Liver (tissue), 9 donors: ENCODE measurements around the gene EEF1B2. TPM values are rescaled to one million over a fixed set of nuclear protein-coding genes. Genes with fewer than 3 reads are reported as not detected.
A peak's percentile ranks its signal among the peaks of the same experiment; 100 is the strongest.
"Not testable (repeated sequence)": the region's sequence is repeated elsewhere in the genome, so short reads cannot be mapped to it uniquely, and the experiment has no call there.

Experiments
- DNase-seq: peaks from one replicate; pipeline ENCODE4 v3.0.0-alpha.2; 2017; ENCODE audit warnings: low spot score
- H3K27ac ChIP-seq, 2 donors: one replicate each; pipeline ENCODE4 v1.7.0; 2013; ENCODE audit warnings: inconsistent platforms in 2 of 2, low read length in 2 of 2, control low read depth in 1 of 2, low read depth in 1 of 2, mild to moderate bottlenecking in 1 of 2
- H3K27me3 ChIP-seq, 4 donors: one replicate each; pipeline versions ENCODE4 v1.6.1 to v1.7.0; 2013; ENCODE audit warnings: low read length in 3 of 4, inconsistent platforms in 1 of 4, mild to moderate bottlenecking in 1 of 4, moderate library complexity in 1 of 4; ENCODE audit not compliant: control insufficient read depth in 4 of 4, insufficient read depth in 4 of 4
- H3K36me3 ChIP-seq, 4 donors: one replicate each; pipeline versions ENCODE4 v1.6.1 to v1.7.0; 2013; ENCODE audit warnings: low read length in 3 of 4, mild to moderate bottlenecking in 3 of 4, low read depth in 1 of 4, moderate library complexity in 1 of 4; ENCODE audit not compliant: control insufficient read depth in 4 of 4, insufficient read depth in 3 of 4
- H3K4me1 ChIP-seq, 4 donors: one replicate each; pipeline versions ENCODE4 v1.6.1 to v1.7.0; 2013; ENCODE audit warnings: low read length in 3 of 4, mild to moderate bottlenecking in 3 of 4, moderate library complexity in 1 of 4; ENCODE audit not compliant: control insufficient read depth in 4 of 4, insufficient read depth in 4 of 4
- H3K4me3 ChIP-seq, 3 donors: one replicate each; pipeline versions ENCODE4 v1.6.1 to v1.7.0; 2013; ENCODE audit warnings: low read length in 3 of 3, control low read depth in 1 of 3, low read depth in 1 of 3, mild to moderate bottlenecking in 1 of 3
- H3K9ac ChIP-seq, 2 donors: one replicate each; pipeline ENCODE4 v1.7.0; 2013; ENCODE audit warnings: low read length in 2 of 2, mild to moderate bottlenecking in 2 of 2, moderate library complexity in 2 of 2, control low read depth in 1 of 2, low read depth in 1 of 2
- H3K9me3 ChIP-seq, 4 donors: one replicate each; pipeline versions ENCODE4 v1.6.1 to v1.7.0; 2013; ENCODE audit warnings: low read length in 3 of 4; ENCODE audit not compliant: control insufficient read depth in 4 of 4
- FOXA1 ChIP-seq: IDR thresholded peaks from 2 replicates; pipeline ENCODE4 v1.6.1; 2016; ENCODE audit warnings: antibody characterized with exemption
- FOXA2 ChIP-seq: IDR thresholded peaks from 2 replicates; pipeline ENCODE4 v1.6.1; 2016; ENCODE audit warnings: antibody characterized with exemption
- HNF4A ChIP-seq, 2 donors: conservative IDR thresholded peaks; 2 replicates each; pipeline ENCODE4 v1.6.1; 2016; ENCODE audit warnings: antibody characterized with exemption in 2 of 2, mild to moderate bottlenecking in 2 of 2
- HNF4G ChIP-seq: IDR thresholded peaks from 2 replicates; pipeline ENCODE4 v1.6.1; 2016; ENCODE audit warnings: antibody characterized with exemption
- NR2F2 ChIP-seq: IDR thresholded peaks from 2 replicates; pipeline ENCODE4 v1.6.1; 2016; ENCODE audit warnings: antibody characterized with exemption
- SP1 ChIP-seq: IDR thresholded peaks from 2 replicates; pipeline ENCODE4 v1.6.1; 2018; ENCODE audit warnings: antibody characterized with exemption, mild to moderate bottlenecking
- TAF1 ChIP-seq: conservative IDR thresholded peaks from 2 replicates; pipeline ENCODE4 v1.6.1; 2016; ENCODE audit warnings: antibody characterized with exemption, mild to moderate bottlenecking
- YY1 ChIP-seq: IDR thresholded peaks from 2 replicates; pipeline ENCODE4 v1.6.1; 2016; ENCODE audit warnings: antibody characterized with exemption, mild to moderate bottlenecking
- WGBS: extraction: QIAGEN DNeasy Blood & Tissue Kit; methylation state at CpG from one replicate; pipeline ENCODE4 v1.1.7; 2013; 5-methylcytosine and 5-hydroxymethylcytosine counted together
- polyA plus RNA-seq, 2 donors: library from polyadenylated mRNA; stranded (reverse) in 1 of 2; unstranded in 1 of 2; fragments of 200-250 nt in 1 of 2; fragments of >200 nt in 1 of 2; fragmentation: Nextera tagmentation in 1 of 2; extraction: Ambion mirVana in 1 of 2; gene quantifications; one replicate each; pipeline versions ENCODE4 v1.2.1 to v1.2.3, GENCODE V29; 2013 to 2015
- total RNA-seq, 2 donors: library from RNA; depleted of rRNA; stranded (reverse); fragments of >200 nt; gene quantifications; one replicate each; pipeline ENCODE4 v1.2.3, GENCODE V29; 2014
- TF ChIP-seq, protein P1 (sequence below): IDR thresholded peaks from 2 replicates; pipeline ENCODE4 v1.6.1; 2016; ENCODE audit warnings: antibody characterized with exemption, mild to moderate bottlenecking
- TF ChIP-seq, protein P2 (sequence below): IDR thresholded peaks from 2 replicates; pipeline ENCODE4 v1.6.1; 2016; ENCODE audit warnings: antibody characterized with exemption
- TF ChIP-seq, protein P3 (sequence below): IDR thresholded peaks from 2 replicates; pipeline ENCODE4 v1.6.1; 2016; ENCODE audit warnings: antibody characterized with exemption
- TF ChIP-seq, protein P4 (sequence below): IDR thresholded peaks from 2 replicates; pipeline ENCODE4 v1.6.1; 2016; ENCODE audit warnings: antibody characterized with exemption
- TF ChIP-seq, protein P5 (sequence below): fragments of 150-350 bp; IDR thresholded peaks from 2 replicates; pipeline ENCODE4 v1.5.1; 2017; ENCODE audit warnings: improper control_type of control experiment, low read depth, low read length; ENCODE audit not compliant: missing input control
- donor health status: healthy.
- donor health status: healthy.
- donor health status: healthy.
- donor health status: healthy.
- donor health status: healthy.

Gene EEF1B2
- total and polyA plus RNA-seq, 4 donors: 143 to 365 (median 257) TPM

DNA sequence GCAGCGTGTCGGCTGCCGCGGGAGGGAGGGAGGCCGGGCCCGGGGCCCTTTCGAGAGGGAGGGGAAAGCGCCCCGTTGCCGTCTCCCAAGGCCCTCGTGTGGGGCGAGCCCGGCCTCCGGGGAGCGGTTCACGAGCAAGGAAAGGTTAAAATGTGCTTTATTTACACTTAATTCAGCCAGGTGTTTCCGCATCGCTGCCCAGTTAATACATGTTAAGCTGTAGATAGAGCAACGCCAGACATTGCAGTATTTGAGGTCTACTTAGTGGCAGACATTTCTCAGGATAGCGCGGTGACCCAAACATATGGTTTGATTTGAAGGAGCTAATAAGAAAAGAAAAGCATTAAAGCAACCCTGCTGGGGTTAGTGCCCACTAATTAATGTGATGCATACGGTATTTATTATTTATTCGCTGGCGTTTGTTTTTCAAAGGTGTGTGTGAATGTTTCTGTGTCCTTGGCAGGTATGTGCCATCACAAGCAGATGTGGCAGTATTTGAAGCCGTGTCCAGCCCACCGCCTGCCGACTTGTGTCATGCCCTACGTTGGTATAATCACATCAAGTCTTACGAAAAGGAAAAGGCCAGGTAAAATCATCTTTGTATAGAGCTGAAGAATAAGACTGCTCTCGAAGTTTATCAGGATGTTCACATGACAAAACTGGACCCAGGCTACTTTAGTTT is 571 bp downstream of the EEF1B2 start:
- Histone ChIP-seq H3K27ac (peak overlapping the region; percentile 89 to 92), H3K4me3 (peak overlapping the region; percentile 89 to 99 (median 91)), H3K9ac (peak overlapping the region; percentile 73 to 97), H3K4me1 (peaks cover 1 to 32% (median 15%) of the 10 kb centered on the region in 4 donors), H3K27me3 (no peaks in the 10 kb centered on the region), H3K36me3 (peaks cover 11 to 26% (median 15%) of the 10 kb centered on the region in 4 donors), H3K9me3 (no peaks in the 10 kb centered on the region)
- DNase-seq: no peak
- TF ChIP-seq, protein P1, sequence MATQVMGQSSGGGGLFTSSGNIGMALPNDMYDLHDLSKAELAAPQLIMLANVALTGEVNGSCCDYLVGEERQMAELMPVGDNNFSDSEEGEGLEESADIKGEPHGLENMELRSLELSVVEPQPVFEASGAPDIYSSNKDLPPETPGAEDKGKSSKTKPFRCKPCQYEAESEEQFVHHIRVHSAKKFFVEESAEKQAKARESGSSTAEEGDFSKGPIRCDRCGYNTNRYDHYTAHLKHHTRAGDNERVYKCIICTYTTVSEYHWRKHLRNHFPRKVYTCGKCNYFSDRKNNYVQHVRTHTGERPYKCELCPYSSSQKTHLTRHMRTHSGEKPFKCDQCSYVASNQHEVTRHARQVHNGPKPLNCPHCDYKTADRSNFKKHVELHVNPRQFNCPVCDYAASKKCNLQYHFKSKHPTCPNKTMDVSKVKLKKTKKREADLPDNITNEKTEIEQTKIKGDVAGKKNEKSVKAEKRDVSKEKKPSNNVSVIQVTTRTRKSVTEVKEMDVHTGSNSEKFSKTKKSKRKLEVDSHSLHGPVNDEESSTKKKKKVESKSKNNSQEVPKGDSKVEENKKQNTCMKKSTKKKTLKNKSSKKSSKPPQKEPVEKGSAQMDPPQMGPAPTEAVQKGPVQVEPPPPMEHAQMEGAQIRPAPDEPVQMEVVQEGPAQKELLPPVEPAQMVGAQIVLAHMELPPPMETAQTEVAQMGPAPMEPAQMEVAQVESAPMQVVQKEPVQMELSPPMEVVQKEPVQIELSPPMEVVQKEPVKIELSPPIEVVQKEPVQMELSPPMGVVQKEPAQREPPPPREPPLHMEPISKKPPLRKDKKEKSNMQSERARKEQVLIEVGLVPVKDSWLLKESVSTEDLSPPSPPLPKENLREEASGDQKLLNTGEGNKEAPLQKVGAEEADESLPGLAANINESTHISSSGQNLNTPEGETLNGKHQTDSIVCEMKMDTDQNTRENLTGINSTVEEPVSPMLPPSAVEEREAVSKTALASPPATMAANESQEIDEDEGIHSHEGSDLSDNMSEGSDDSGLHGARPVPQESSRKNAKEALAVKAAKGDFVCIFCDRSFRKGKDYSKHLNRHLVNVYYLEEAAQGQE: no peak
- TF ChIP-seq SP1 (no peak), YY1 (no peak), HNF4A (conservative IDR thresholded peaks at IDR 0.05) (no peak), FOXA2 (no peak), HNF4G (no peak), FOXA1 (no peak), NR2F2 (no peak)
- TF ChIP-seq, protein P2, sequence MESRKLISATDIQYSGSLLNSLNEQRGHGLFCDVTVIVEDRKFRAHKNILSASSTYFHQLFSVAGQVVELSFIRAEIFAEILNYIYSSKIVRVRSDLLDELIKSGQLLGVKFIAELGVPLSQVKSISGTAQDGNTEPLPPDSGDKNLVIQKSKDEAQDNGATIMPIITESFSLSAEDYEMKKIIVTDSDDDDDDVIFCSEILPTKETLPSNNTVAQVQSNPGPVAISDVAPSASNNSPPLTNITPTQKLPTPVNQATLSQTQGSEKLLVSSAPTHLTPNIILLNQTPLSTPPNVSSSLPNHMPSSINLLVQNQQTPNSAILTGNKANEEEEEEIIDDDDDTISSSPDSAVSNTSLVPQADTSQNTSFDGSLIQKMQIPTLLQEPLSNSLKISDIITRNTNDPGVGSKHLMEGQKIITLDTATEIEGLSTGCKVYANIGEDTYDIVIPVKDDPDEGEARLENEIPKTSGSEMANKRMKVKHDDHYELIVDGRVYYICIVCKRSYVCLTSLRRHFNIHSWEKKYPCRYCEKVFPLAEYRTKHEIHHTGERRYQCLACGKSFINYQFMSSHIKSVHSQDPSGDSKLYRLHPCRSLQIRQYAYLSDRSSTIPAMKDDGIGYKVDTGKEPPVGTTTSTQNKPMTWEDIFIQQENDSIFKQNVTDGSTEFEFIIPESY: no peak
- 5% methylated on average over 30 of the region's 30 CpGs for WGBS

DNA sequence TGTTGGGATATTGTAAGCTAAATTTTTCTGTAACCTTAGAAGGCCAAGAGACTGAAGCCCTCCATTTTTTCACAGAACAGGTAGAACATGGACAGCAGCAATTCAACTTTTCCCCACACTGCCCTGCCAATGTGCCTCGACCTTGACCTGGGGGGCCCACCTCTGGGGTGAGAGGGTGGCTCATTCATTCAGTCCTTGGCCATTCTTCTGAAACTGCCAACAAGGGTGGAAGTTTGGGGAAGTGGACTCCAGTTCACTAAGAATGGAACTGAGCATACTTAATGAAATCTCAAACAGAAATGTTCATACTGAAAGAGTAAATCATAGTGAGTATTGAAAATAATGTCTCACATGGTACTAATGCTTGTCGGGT is 1.1 kb downstream of the EEF1B2 start:
- peaks cover 1 to 31% (median 15%) of the 10 kb centered on the region in 4 donors for H3K4me1 ChIP-seq
- H3K36me3 ChIP-seq: peaks cover 11 to 26% (median 15%) of the 10 kb centered on the region in 4 donors
- H3K4me3 ChIP-seq: peak overlapping the region; percentile 89 to 99 (median 91)
- H3K27ac ChIP-seq: peak overlapping the region in 1 of 2 donors; percentile 15
- H3K27me3 ChIP-seq: no peaks in the 10 kb centered on the region
- 48% methylated on average over 2 of the region's 2 CpGs for WGBS
- TF ChIP-seq, protein P2: no peak
- TF ChIP-seq, protein P3, sequence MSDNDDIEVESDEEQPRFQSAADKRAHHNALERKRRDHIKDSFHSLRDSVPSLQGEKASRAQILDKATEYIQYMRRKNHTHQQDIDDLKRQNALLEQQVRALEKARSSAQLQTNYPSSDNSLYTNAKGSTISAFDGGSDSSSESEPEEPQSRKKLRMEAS: no peak
- TF ChIP-seq, protein P4, sequence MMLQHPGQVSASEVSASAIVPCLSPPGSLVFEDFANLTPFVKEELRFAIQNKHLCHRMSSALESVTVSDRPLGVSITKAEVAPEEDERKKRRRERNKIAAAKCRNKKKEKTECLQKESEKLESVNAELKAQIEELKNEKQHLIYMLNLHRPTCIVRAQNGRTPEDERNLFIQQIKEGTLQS: no peak
- TF ChIP-seq HNF4G (no peak), TAF1 (no peak)
- TF ChIP-seq, protein P5, sequence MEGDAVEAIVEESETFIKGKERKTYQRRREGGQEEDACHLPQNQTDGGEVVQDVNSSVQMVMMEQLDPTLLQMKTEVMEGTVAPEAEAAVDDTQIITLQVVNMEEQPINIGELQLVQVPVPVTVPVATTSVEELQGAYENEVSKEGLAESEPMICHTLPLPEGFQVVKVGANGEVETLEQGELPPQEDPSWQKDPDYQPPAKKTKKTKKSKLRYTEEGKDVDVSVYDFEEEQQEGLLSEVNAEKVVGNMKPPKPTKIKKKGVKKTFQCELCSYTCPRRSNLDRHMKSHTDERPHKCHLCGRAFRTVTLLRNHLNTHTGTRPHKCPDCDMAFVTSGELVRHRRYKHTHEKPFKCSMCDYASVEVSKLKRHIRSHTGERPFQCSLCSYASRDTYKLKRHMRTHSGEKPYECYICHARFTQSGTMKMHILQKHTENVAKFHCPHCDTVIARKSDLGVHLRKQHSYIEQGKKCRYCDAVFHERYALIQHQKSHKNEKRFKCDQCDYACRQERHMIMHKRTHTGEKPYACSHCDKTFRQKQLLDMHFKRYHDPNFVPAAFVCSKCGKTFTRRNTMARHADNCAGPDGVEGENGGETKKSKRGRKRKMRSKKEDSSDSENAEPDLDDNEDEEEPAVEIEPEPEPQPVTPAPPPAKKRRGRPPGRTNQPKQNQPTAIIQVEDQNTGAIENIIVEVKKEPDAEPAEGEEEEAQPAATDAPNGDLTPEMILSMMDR: no peak
- H3K9me3 ChIP-seq: no peaks in the 10 kb centered on the region
- peak overlapping the region; percentile 73 to 97 for H3K9ac ChIP-seq
- no peak for DNase-seq

DNA sequence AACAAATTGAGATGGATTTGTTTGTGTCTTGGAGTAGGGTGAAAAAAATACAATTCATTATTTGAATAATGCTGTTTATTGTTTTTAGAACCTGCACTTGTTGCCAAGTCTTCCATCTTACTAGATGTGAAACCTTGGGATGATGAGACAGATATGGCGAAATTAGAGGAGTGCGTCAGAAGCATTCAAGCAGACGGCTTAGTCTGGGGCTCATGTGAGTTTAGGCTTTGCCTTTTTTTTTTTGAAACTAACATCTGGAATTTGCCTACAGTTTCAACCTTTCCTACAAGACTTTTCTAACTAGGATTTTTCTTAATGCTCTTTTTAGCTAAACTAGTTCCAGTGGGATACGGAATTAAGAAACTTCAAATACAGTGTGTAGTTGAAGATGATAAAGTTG is 2.7 kb downstream of the EEF1B2 start:
- not testable (repeated sequence) for H3K27me3 ChIP-seq, H3K9me3 ChIP-seq, H3K9ac ChIP-seq, DNase-seq, H3K27ac ChIP-seq, H3K4me3 ChIP-seq
- Histone ChIP-seq H3K4me1 (peaks cover 1 to 24% (median 13%) of the 10 kb centered on the region in 4 donors), H3K36me3 (peaks cover 13 to 26% (median 15%) of the 10 kb centered on the region in 4 donors)
- 94% methylated on average over 4 of the region's 4 CpGs for WGBS
